Adrenal gland (tissue), 12 donors: ENCODE data around the gene CHD2. TPM values are rescaled to one million over a fixed set of nuclear protein-coding genes. Genes with fewer than 3 reads are reported as not detected.

Experiments used
- DNase-seq, 7 donors: peaks; one replicate each; pipeline ENCODE4 v3.0.0-alpha.2; 2019 to 2020
- H3K27ac ChIP-seq, 5 donors: fragments of 200-600 bp; sonication (generic) in 4 of 5; 1 replicate in 3 of 5; 2 replicates in 2 of 5; pipeline versions ENCODE4 v1.5.1 to v1.8.0; 2016 to 2020; ENCODE audit warnings: mild to moderate bottlenecking in 1 of 5
- H3K27me3 ChIP-seq: fragments of 200-600 bp; 2 replicates; pipeline ENCODE4 v1.8.0; 2021
- H3K36me3 ChIP-seq, 2 donors: fragments of 200-600 bp; replicated peaks in 1 of 2; 1 replicate in 1 of 2; 2 replicates in 1 of 2; pipeline versions ENCODE4 v1.5.1 to v1.8.0; 2018 to 2022
- H3K4me1 ChIP-seq, 2 donors: fragments of 200-600 bp; replicated peaks in 1 of 2; 1 replicate in 1 of 2; 2 replicates in 1 of 2; pipeline versions ENCODE4 v1.5.1 to v1.8.0; 2018 to 2021
- H3K4me3 ChIP-seq, 4 donors: fragments of 200-600 bp; sonication (generic) in 3 of 4; one replicate each; pipeline ENCODE4 v1.5.1; 2016 to 2018
- H3K9me3 ChIP-seq, 3 donors: fragments of 200-600 bp; sonication (generic) in 1 of 3; replicated peaks in 1 of 3; 1 replicate in 2 of 3; 2 replicates in 1 of 3; pipeline versions ENCODE4 v1.5.1 to v1.8.0; 2016 to 2021
- POLR2A ChIP-seq, 2 donors: fragments of 450-650 bp; IDR thresholded peaks; one replicate each; pipeline ENCODE4 v1.6.1; 2017; ENCODE audit warnings: antibody characterized with exemption in 2 of 2, mild to moderate bottlenecking in 2 of 2, moderate library complexity in 1 of 2
- WGBS, 4 donors: extraction: QIAGEN DNeasy Blood & Tissue Kit in 2 of 4; methylation state at CpG; one replicate each; pipeline versions ENCODE4 v1.1.5 to v1.1.7; 2013 to 2017; 5-methylcytosine and 5-hydroxymethylcytosine counted together
- intact Hi-C, 2 donors: fragments of 100-400 bp; cut with DNase I; formaldehyde crosslinking; loops; one replicate each; pipeline versions ENCODE4 v1.14.1 to v1.15.0; 2022 to 2023
- microRNA counts, 2 donors: library from miRNA; unstranded; fragments of <30 nt; microRNA quantifications; one replicate each; lab custom pipeline; 2016
- microRNA-seq, 3 donors: library from miRNA; unstranded; fragments of <30 nt; microRNA quantifications; one replicate each; pipeline ENCODE4, GENCODE V29; 2017 to 2020
- polyA plus RNA-seq, 3 donors: library from polyadenylated mRNA; stranded (reverse); fragments of 200-250 nt in 2 of 3; fragments of 350-450 nt in 1 of 3; fragmentation: Illumina TruSeq in 1 of 3; extraction: RNeasy Lipid Tissue Mini Kit (QIAGEN cat#74804) in 1 of 3; gene quantifications; one replicate each; pipeline ENCODE4 v1.2.3, GENCODE V29; 2013 to 2014
- total RNA-seq, 9 donors: library from RNA; depleted of rRNA in 4 of 9; stranded (reverse); fragments of >200 nt in 4 of 9; fragments of 120-200 nt in 1 of 9; fragmentation: NEBNext Ultra II Directional in 1 of 9; extraction: Animal tissue kit (Norgen Biotek cat#: 25700) in 1 of 9; gene quantifications; one replicate each; pipeline versions ENCODE4 v1.1.0 to v1.2.4, GENCODE V29; 2013 to 2023
- TF ChIP-seq, protein P1 (sequence below), 6 experiments: fragments of 450-650 bp in 4 of 6; fragments of 200-600 bp in 2 of 6; sonication (generic) in 1 of 6; IDR thresholded peaks; 1 replicate in 5 of 6; 2 replicates in 1 of 6; pipeline versions ENCODE4 v1.5.1 to v1.8.0; 2016 to 2021; ENCODE audit warnings: antibody characterized with exemption in 6 of 6, mild to moderate bottlenecking in 2 of 6, moderate library complexity in 1 of 6
- donor health status: healthy with polysubstance abuse.
- donor health status: Bipolar disorder and iron deficiency.
- donor health status: DM: yes; HTN: yes; CAD: no.
- donor health status: DM: no; HTN: no; CAD: no.
- donor health status: DM: no; HTN: no; CAD: no.
- donor health status: DM: yes; HTN: yes; CAD: no.

The CHD2 gene
- total and polyA plus RNA-seq, 12 donors: 40.1 to 115 (median 70.9) TPM

GRCh38 chr15:93073465-93073952 is 173.4 kb downstream of the CHD2 start:
- TF ChIP-seq POLR2A (IDR thresholded peaks at IDR 0.05): no peak
- TF ChIP-seq, protein P1, sequence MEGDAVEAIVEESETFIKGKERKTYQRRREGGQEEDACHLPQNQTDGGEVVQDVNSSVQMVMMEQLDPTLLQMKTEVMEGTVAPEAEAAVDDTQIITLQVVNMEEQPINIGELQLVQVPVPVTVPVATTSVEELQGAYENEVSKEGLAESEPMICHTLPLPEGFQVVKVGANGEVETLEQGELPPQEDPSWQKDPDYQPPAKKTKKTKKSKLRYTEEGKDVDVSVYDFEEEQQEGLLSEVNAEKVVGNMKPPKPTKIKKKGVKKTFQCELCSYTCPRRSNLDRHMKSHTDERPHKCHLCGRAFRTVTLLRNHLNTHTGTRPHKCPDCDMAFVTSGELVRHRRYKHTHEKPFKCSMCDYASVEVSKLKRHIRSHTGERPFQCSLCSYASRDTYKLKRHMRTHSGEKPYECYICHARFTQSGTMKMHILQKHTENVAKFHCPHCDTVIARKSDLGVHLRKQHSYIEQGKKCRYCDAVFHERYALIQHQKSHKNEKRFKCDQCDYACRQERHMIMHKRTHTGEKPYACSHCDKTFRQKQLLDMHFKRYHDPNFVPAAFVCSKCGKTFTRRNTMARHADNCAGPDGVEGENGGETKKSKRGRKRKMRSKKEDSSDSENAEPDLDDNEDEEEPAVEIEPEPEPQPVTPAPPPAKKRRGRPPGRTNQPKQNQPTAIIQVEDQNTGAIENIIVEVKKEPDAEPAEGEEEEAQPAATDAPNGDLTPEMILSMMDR (IDR thresholded peaks at IDR 0.05): no peak
- peaks cover 0 to 13% of the 10 kb centered on the region in 2 donors for H3K4me1 ChIP-seq
- H3K9me3 ChIP-seq: no peaks in the 10 kb centered on the region
- 45 to 55% (median 52%) methylated on average over 16 to 30 of the region's 30 CpGs for WGBS, 4 donors
- peak overlapping the region in 1 of 5 donors; percentile 69 for H3K27ac ChIP-seq
- no peaks in the 10 kb centered on the region for H3K36me3 ChIP-seq
- DNase-seq: no peak
- intact Hi-C loops: no loop called here
- H3K27me3 ChIP-seq: peaks cover 12% of the 10 kb centered on the region
- H3K4me3 ChIP-seq: peak overlapping the region in 1 of 4 donors; percentile 66

DNA sequence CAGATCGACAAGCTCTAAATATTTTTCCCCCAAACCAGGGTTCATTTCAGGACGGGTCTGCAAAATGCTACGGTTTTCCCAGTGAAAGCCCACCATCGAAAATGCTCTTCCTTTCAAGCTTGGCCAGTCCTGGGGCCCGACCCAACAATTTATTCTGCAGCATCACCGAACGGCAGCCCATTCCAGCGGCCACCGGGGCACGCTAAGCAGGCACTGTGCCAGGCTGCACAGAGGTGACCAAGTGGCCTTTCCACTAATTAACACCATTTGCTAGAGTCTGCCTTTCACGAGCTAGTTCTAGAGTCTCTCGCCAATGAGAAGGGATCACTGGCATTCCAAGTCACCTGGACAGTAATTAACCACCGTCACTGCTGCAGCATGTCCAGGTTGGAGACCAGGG is 174.5 kb downstream of the CHD2 start:
- intact Hi-C loops: no loop called here

DNA sequence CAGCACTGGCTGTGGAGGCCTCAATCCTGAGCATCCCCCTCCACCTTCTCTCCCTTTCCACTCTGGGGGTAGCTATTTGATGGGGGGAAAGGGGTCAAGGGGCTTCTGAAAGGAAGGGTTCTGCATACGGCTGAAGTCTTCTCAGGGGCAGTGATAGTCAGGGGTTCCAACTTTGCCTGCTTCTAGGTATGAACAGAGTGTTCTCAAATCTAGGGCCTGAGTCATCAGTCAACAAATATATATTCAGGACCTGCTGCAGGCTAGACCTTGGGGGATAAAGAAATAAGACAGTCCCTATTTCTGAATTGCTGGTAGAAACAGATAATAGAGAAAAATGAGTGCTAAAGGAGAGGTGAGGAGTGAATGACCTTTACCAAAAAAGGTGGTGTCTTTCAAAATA is 176.1 kb downstream of the CHD2 start:
- 63 to 83% (median 80%) methylated on average over 1 of the region's 1 CpG for WGBS, 4 donors

More for the DNA sequence above, 174.5 kb downstream of the CHD2 start:
- H3K36me3 ChIP-seq: no peaks in the 10 kb centered on the region
- 83 to 92% (median 87%) methylated on average over 3 to 13 of the region's 13 CpGs for WGBS, 4 donors
- peaks cover 0 to 13% of the 10 kb centered on the region in 2 donors for H3K4me1 ChIP-seq
- no peak overlapping the region for H3K27ac ChIP-seq
- TF ChIP-seq, protein P1 (IDR thresholded peaks at IDR 0.05): no peak
- no peak for TF ChIP-seq POLR2A (IDR thresholded peaks at IDR 0.05)
- no peak for DNase-seq
- no peak overlapping the region for H3K4me3 ChIP-seq
- peaks cover 12% of the 10 kb centered on the region for H3K27me3 ChIP-seq
- no peaks in the 10 kb centered on the region for H3K9me3 ChIP-seq

GRCh38 chr15:93076875-93077274 is 176.8 kb downstream of the CHD2 start:
- Histone ChIP-seq H3K36me3 (no peaks in the 10 kb centered on the region), H3K4me3 (no peak overlapping the region), H3K4me1 (peaks cover 0 to 13% of the 10 kb centered on the region in 2 donors), H3K27me3 (peaks cover 8% of the 10 kb centered on the region), H3K27ac (no peak overlapping the region), H3K9me3 (no peaks in the 10 kb centered on the region)
- 81 to 91% (median 85%) methylated on average over 5 of the region's 5 CpGs for WGBS, 4 donors
- intact Hi-C loops: no loop called here
- DNase-seq: no peak
- TF ChIP-seq, protein P1 (IDR thresholded peaks at IDR 0.05): no peak
- TF ChIP-seq POLR2A (IDR thresholded peaks at IDR 0.05): no peak

More for the DNA sequence above, 176.1 kb downstream of the CHD2 start:
- no peaks in the 10 kb centered on the region for H3K9me3 ChIP-seq
- TF ChIP-seq, protein P1 (IDR thresholded peaks at IDR 0.05): no peak
- no peak for TF ChIP-seq POLR2A (IDR thresholded peaks at IDR 0.05)
- peaks cover 10% of the 10 kb centered on the region for H3K27me3 ChIP-seq
- no peak for DNase-seq
- intact Hi-C loops: no loop called here
- H3K27ac ChIP-seq: no peak overlapping the region
- no peaks in the 10 kb centered on the region for H3K36me3 ChIP-seq
- H3K4me1 ChIP-seq: peaks cover 0 to 13% of the 10 kb centered on the region in 2 donors
- H3K4me3 ChIP-seq: no peak overlapping the region

MicroRNA genes within 50 kb of the gene (microRNA counts, 767-probe panel; counts per million panel counts)
- microRNA hsa-miR-3175 (lab: Ali Mortazavi, UCI): 0 counts per million in 2 donors

Small RNAs within 50 kb of the gene (microRNA-seq; reads per million reads assigned to microRNA genes)
- 0 to 1.1 (median 0.57) reads per million in 3 donors for gene MIR3175

Other genes with a start within 250 kb of the CHD2 start
- 10 to 100 TPM in 5 of 9 donors, 1 to 10 TPM in 4; 3.7 to 14.3 (median 10.2) TPM for gene FAM174B, start 244.5 kb upstream of the CHD2 start, total RNA-seq
- 10 to 100 TPM in 1 of 3 donors, 1 to 10 TPM in 2; 7.7 to 16.4 (median 8.1) TPM for gene FAM174B, start 244.5 kb upstream of the CHD2 start, polyA plus RNA-seq
- 1 to 10 TPM in 8 of 9 donors, under 1 TPM in 1; 0.28 to 9.0 (median 3.3) TPM for gene RGMA, start 188.9 kb downstream of the CHD2 start, total RNA-seq
- gene RGMA, start 188.9 kb downstream of the CHD2 start, polyA plus RNA-seq: 1 to 10 TPM in 2 of 3 donors, under 1 TPM in 1; 0.75 to 4.1 (median 3.2) TPM